ENCODE results near the gene HAP1. TPM values are rescaled to one million over a fixed set of nuclear protein-coding genes. Genes with fewer than 3 reads are reported as not detected.

The HAP1 gene
- total and polyA plus RNA-seq, 3 donors from 2014 or later: 1.9 to 5.3 (median 2.9) TPM

DNA sequence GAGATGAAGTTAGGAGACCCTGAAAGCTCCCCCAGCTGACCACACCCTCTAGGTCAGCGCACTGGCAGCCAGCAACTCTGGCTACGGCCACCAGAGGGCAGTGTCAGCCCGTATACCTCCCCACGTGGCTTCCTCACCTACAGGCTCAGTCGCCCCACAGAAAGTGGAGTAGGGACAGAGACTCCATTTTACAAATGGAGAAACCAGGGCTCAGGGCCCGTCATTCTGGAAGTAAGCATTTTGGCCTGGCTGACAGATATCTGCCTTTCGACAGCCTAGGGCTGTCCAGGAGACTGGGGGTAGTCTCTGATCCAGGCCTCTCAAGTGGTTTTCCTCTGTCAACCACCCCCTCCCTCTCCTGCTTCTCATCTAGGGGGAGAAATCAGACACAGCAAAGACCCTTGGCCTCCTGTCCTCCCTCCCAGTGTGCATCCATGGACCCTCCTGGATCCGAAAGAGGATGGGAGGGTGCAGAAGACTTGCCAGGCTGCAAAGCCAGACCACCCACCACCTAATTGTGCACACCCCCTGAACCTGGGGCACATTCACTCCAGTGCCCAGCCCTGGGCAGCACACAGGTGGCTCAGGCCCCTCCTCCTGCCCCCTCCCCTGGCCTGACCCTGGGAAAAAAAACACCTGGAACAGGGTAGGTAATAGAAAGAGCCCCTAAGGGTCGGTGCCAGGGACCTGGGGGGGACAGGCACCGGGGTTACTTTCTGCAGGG, 3.8 kb upstream of the HAP1 start:
- no peak for TF ChIP-seq POLR2A (IDR thresholded peaks at IDR 0.05)
- TF ChIP-seq, protein P1, sequence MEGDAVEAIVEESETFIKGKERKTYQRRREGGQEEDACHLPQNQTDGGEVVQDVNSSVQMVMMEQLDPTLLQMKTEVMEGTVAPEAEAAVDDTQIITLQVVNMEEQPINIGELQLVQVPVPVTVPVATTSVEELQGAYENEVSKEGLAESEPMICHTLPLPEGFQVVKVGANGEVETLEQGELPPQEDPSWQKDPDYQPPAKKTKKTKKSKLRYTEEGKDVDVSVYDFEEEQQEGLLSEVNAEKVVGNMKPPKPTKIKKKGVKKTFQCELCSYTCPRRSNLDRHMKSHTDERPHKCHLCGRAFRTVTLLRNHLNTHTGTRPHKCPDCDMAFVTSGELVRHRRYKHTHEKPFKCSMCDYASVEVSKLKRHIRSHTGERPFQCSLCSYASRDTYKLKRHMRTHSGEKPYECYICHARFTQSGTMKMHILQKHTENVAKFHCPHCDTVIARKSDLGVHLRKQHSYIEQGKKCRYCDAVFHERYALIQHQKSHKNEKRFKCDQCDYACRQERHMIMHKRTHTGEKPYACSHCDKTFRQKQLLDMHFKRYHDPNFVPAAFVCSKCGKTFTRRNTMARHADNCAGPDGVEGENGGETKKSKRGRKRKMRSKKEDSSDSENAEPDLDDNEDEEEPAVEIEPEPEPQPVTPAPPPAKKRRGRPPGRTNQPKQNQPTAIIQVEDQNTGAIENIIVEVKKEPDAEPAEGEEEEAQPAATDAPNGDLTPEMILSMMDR (IDR thresholded peaks at IDR 0.05): peak; percentile 95 to 96 (median 96)
- H3K27me3 ChIP-seq: no peaks in the 10 kb centered on the region
- H3K4me3 ChIP-seq: no peak overlapping the region
- H3K27ac ChIP-seq: no peak overlapping the region
- DNase-seq: peak; percentile 89
- peaks cover 16% of the 10 kb centered on the region for H3K4me1 ChIP-seq
- no peaks in the 10 kb centered on the region for H3K9me3 ChIP-seq
- 25 to 40% methylated on average over 2 to 10 of the region's 10 CpGs for WGBS, 2 donors
- intact Hi-C loops (cut with DNase I; ENCODE audit: low total_unique reads): loop anchor here (10.0 kb wide), 1 partner anchor 57 kb away; no protein-coding TSS in a partner anchor
- no peaks in the 10 kb centered on the region for H3K36me3 ChIP-seq (ENCODE audit: low read depth, missing control alignments)

DNA sequence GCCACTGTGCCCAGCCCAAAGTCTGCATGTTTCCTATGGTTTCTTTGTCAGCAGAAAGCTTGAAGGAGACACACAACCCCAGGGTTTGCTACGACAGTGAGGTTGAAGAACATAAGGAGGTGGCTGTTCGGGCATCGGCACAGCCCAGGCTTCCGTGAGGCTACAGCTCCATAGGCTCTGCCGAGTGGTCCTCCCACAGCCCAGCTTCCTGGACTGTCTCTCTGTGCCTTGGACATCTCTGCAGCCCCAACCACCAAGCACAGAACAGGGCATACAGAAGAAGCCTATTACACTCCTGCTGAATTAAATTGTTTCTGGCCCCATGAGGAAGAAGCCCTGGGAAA, 3.2 kb upstream of the HAP1 start:
- 36 to 41% methylated on average over 5 of the region's 5 CpGs for WGBS, 2 donors
- no peak for DNase-seq
- Histone ChIP-seq H3K4me1 (peaks cover 16% of the 10 kb centered on the region), H3K9me3 (no peaks in the 10 kb centered on the region), H3K36me3 (ENCODE audit: low read depth, missing control alignments) (no peaks in the 10 kb centered on the region), H3K27me3 (no peaks in the 10 kb centered on the region), H3K27ac (no peak overlapping the region), H3K4me3 (no peak overlapping the region)
- TF ChIP-seq, protein P1 (IDR thresholded peaks at IDR 0.05): no peak
- no peak for TF ChIP-seq POLR2A (IDR thresholded peaks at IDR 0.05)
- intact Hi-C loops (cut with DNase I; ENCODE audit: low total_unique reads): loop anchor here (10.0 kb wide), 1 partner anchor 57 kb away; no protein-coding TSS in a partner anchor

DNA sequence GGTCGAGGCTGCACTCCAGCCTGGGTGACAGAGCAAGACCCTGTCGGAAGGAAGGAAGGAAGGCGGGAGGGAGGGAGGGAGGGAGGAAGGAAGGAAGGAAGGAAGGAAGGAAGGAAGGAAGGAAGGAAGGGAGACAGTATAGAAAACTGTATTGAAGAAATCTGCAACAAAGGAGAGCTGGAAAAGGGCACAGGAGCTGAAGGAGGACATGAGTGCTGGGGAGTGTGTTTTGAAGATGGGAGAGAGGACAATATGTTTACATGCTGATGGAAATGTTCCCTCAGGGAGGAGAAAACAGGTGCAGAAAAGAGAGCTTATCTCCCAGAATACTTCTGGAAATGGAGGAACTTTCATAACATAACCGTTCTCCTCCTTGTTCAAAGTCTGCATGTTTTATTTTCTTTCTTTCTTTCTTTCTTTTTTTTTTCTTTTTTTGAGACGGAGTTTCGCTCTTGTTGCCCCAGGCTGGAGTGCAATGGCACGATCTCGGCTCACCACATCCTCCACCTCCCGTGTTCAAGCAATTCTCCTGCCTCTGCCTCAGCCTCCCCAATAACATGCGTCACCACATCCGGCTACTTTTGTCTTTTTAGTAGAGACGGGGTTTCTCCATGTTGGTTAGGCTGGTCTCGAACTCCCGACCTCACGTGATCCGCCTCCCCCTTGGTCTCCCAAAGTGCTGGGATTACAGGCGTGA, 2.7 kb upstream of the HAP1 start:
- Histone ChIP-seq H3K27me3 (no peaks in the 10 kb centered on the region), H3K36me3 (ENCODE audit: low read depth, missing control alignments) (no peaks in the 10 kb centered on the region), H3K9me3 (no peaks in the 10 kb centered on the region), H3K4me1 (peaks cover 16% of the 10 kb centered on the region), H3K4me3 (no peak overlapping the region), H3K27ac (no peak overlapping the region)
- WGBS, 2 donors: 73 to 77% methylated on average over 15 to 17 of the region's 17 CpGs
- TF ChIP-seq POLR2A (IDR thresholded peaks at IDR 0.05): no peak
- TF ChIP-seq, protein P1 (IDR thresholded peaks at IDR 0.05): no peak
- no peak for DNase-seq
- intact Hi-C loops (cut with DNase I; ENCODE audit: low total_unique reads): loop anchor here (10.0 kb wide), 1 partner anchor 58 kb away; no protein-coding TSS in a partner anchor

DNA sequence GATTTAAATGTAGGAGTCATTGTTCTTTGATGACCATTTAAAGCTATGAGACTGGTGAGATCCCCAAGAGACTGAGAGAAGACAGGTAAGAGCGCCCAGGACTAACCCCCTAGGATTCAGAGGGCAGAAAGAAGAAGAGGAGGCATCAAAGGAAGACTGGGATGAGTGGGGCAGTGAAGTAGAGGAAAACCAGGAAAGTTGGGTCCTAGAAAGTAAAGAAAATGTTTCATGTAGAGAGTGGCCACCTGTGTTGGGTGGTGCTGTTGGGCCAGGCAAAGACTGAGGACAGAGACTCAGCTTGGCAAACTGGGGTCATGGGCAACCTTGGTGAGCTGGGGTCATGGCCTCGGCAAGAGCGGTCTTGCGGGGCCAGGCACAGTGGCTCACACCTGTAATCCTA, 1.3 kb upstream of the HAP1 start:
- 85 to 92% methylated on average over 4 of the region's 4 CpGs for WGBS, 2 donors
- Histone ChIP-seq H3K9me3 (no peaks in the 10 kb centered on the region), H3K36me3 (ENCODE audit: low read depth, missing control alignments) (no peaks in the 10 kb centered on the region), H3K27me3 (no peaks in the 10 kb centered on the region), H3K4me3 (no peak overlapping the region), H3K4me1 (peaks cover 16% of the 10 kb centered on the region), H3K27ac (no peak overlapping the region)
- DNase-seq: no peak
- TF ChIP-seq POLR2A (IDR thresholded peaks at IDR 0.05): no peak
- TF ChIP-seq, protein P1 (IDR thresholded peaks at IDR 0.05): no peak
- intact Hi-C loops (cut with DNase I; ENCODE audit: low total_unique reads): loop anchor here (10.0 kb wide), 1 partner anchor 59 kb away; no protein-coding TSS in a partner anchor
